Naive thymus-derived CD8-positive, alpha-beta T cell (primary cell): Measurements from ENCODE around the gene SPARCL1. TPM values are rescaled to one million over a fixed set of nuclear protein-coding genes. Genes with fewer than 3 reads are reported as not detected.
A peak's percentile ranks its signal among the peaks of the same experiment; 100 is the strongest.

Experiments used
- ATAC-seq, 2 donors: fragments of 150-1000 bp; cut with Tn5 transposase in 1 of 2; sonication (Bioruptor Pico), chemical (Tn5 transposase) in 1 of 2; 1 replicate in 1 of 2; 2 replicates in 1 of 2; pipeline ENCODE4 v1.10.0; 2021; ENCODE audit warnings: mild to moderate bottlenecking in 2 of 2, moderate library complexity in 2 of 2
- POLR2A ChIA-PET: fragments of 350-600 bp; sonication (Branson Sonifier 250); formaldehyde crosslinking; loops from one replicate; lab custom pipeline; 2021; ENCODE audit warnings: antibody characterized with exemption; lab: Charles Lee
- DNase-seq, 10 donors: peaks; one replicate each; pipeline versions ENCODE4 v3.0.0 to v3.0.0-alpha.2; 2020 to 2022
- H3K27ac Mint-ChIP-seq, 10 donors: one replicate each; pipeline ENCODE4 v1.8.0; 2020 to 2022; ENCODE audit warnings: mild to moderate bottlenecking in 10 of 10, mixed read lengths in 10 of 10, moderate library complexity in 4 of 10, inconsistent platforms in 1 of 10
- H3K27me3 Mint-ChIP-seq, 5 donors: one replicate each; pipeline ENCODE4 v1.8.0; 2021 to 2022; ENCODE audit warnings: mixed read lengths in 5 of 5
- H3K36me3 Mint-ChIP-seq, 3 donors: one replicate each; pipeline ENCODE4 v1.8.0; 2020 to 2022; ENCODE audit warnings: mixed read lengths in 3 of 3, mild to moderate bottlenecking in 2 of 3, inconsistent platforms in 1 of 3
- H3K4me1 Mint-ChIP-seq, 4 donors: one replicate each; pipeline ENCODE4 v1.8.0; 2021 to 2022; ENCODE audit warnings: mixed read lengths in 4 of 4
- H3K4me3 Mint-ChIP-seq, 10 donors: one replicate each; pipeline ENCODE4 v1.8.0; 2020 to 2022; ENCODE audit warnings: mild to moderate bottlenecking in 10 of 10, mixed read lengths in 10 of 10, moderate library complexity in 6 of 10, inconsistent platforms in 1 of 10
- H3K9me3 Mint-ChIP-seq, 9 donors: one replicate each; pipeline ENCODE4 v1.8.0; 2020 to 2022; ENCODE audit warnings: mixed read lengths in 9 of 9, mild to moderate bottlenecking in 3 of 9, inconsistent platforms in 1 of 9, moderate library complexity in 1 of 9
- polyA plus RNA-seq, 3 donors: library from polyadenylated mRNA; unstranded; fragments of 300-500 nt; fragmentation: Illumina TruSeq; gene quantifications; one replicate each; pipeline ENCODE4 v1.2.3, GENCODE V29; 2021
- total RNA-seq, 8 experiments: library from RNA in 2 of 8; stranded (reverse) in 2 of 8; gene quantifications; one replicate each; pipeline ENCODE4 v1.2.3 and lab custom pipeline; 2021 to 2026

Gene SPARCL1
- total and polyA plus RNA-seq, 5 experiments from 2014 or later, result not detected

GRCh38 chr4:87555773-87556619 lies 26.8 kb upstream of the SPARCL1 start:
- Mint-ChIP-seq H3K9me3 (no peaks in the 10 kb centered on the region), H3K4me3 (no peak overlapping the region), H3K27ac (peak overlapping the region in 1 of 10 donors; percentile 15), H3K4me1 (peaks cover 5 to 20% (median 16%) of the 10 kb centered on the region in 4 donors), H3K36me3 (no peaks in the 10 kb centered on the region), H3K27me3 (no peaks in the 10 kb centered on the region)
- no peak for DNase-seq
- POLR2A ChIA-PET, result no interaction called here
- ATAC-seq, result no peak

GRCh38 chr4:87553182-87553581 lies 24.0 kb upstream of the SPARCL1 start:
- Mint-ChIP-seq H3K4me3 (no peak overlapping the region), H3K36me3 (no peaks in the 10 kb centered on the region), H3K27me3 (peaks cover 0 to 1% (median 0%) of the 10 kb centered on the region in 5 donors), H3K27ac (no peak overlapping the region), H3K9me3 (no peaks in the 10 kb centered on the region), H3K4me1 (no peaks in the 10 kb centered on the region)
- no peak for DNase-seq
- ATAC-seq, result no peak
- POLR2A ChIA-PET, result no interaction called here

- H3K4me3 Mint-ChIP-seq, result no peak overlapping the region
- no peaks in the 10 kb centered on the region for H3K9me3 Mint-ChIP-seq
- no peak for ATAC-seq
- no peaks in the 10 kb centered on the region for H3K36me3 Mint-ChIP-seq
- POLR2A ChIA-PET, result no interaction called here
- no peak for DNase-seq
- no peak overlapping the region for H3K27ac Mint-ChIP-seq
- H3K4me1 Mint-ChIP-seq, result no peaks in the 10 kb centered on the region
- H3K27me3 Mint-ChIP-seq, result peaks cover 0 to 3% (median 0%) of the 10 kb centered on the region in 5 donors
Observed at GRCh38 chr4:87551361-87551760, 22.2 kb upstream of the SPARCL1 start.

- DNase-seq, result no peak
- no peak overlapping the region for H3K4me3 Mint-ChIP-seq
- no peaks in the 10 kb centered on the region for H3K36me3 Mint-ChIP-seq
- POLR2A ChIA-PET, result no interaction called here
- H3K9me3 Mint-ChIP-seq, result no peaks in the 10 kb centered on the region
- H3K4me1 Mint-ChIP-seq, result no peaks in the 10 kb centered on the region
- peaks cover 0 to 8% (median 3%) of the 10 kb centered on the region in 5 donors for H3K27me3 Mint-ChIP-seq
- ATAC-seq, result no peak
- no peak overlapping the region for H3K27ac Mint-ChIP-seq
Observed at GRCh38 chr4:87547016-87547708, 18.0 kb upstream of the SPARCL1 start.

- POLR2A ChIA-PET, result no interaction called here
- H3K27ac Mint-ChIP-seq, result no peak overlapping the region
- ATAC-seq, result no peak
- no peaks in the 10 kb centered on the region for H3K36me3 Mint-ChIP-seq
- no peak overlapping the region for H3K4me3 Mint-ChIP-seq
- H3K27me3 Mint-ChIP-seq, result peaks cover 0 to 8% (median 3%) of the 10 kb centered on the region in 5 donors
- H3K4me1 Mint-ChIP-seq, result no peaks in the 10 kb centered on the region
- no peak for DNase-seq
- H3K9me3 Mint-ChIP-seq, result no peaks in the 10 kb centered on the region
Observed at GRCh38 chr4:87545052-87545451, 15.9 kb upstream of the SPARCL1 start.

GRCh38 chr4:87543835-87544461 lies 14.8 kb upstream of the SPARCL1 start:
- H3K27ac Mint-ChIP-seq, result no peak overlapping the region
- H3K9me3 Mint-ChIP-seq, result no peaks in the 10 kb centered on the region
- peaks cover 0 to 8% (median 3%) of the 10 kb centered on the region in 5 donors for H3K27me3 Mint-ChIP-seq
- POLR2A ChIA-PET, result no interaction called here
- no peaks in the 10 kb centered on the region for H3K4me1 Mint-ChIP-seq
- no peak overlapping the region for H3K4me3 Mint-ChIP-seq
- H3K36me3 Mint-ChIP-seq, result no peaks in the 10 kb centered on the region
- ATAC-seq (no peak), DNase-seq (no peak)

GRCh38 chr4:87542734-87543312 lies 13.6 kb upstream of the SPARCL1 start:
- Mint-ChIP-seq H3K36me3 (no peaks in the 10 kb centered on the region), H3K27me3 (peaks cover 0 to 8% (median 3%) of the 10 kb centered on the region in 5 donors), H3K9me3 (no peaks in the 10 kb centered on the region), H3K4me1 (no peaks in the 10 kb centered on the region), H3K27ac (no peak overlapping the region), H3K4me3 (no peak overlapping the region)
- POLR2A ChIA-PET, result no interaction called here
- ATAC-seq, result no peak
- DNase-seq, result no peak

- no peak for ATAC-seq
- POLR2A ChIA-PET, result no interaction called here
Observed at GRCh38 chr4:87541956-87542709, 13.0 kb upstream of the SPARCL1 start.

GRCh38 chr4:87541521-87541920 lies 12.3 kb upstream of the SPARCL1 start:
- Mint-ChIP-seq H3K27ac (no peak overlapping the region), H3K36me3 (no peaks in the 10 kb centered on the region), H3K4me1 (no peaks in the 10 kb centered on the region), H3K27me3 (peaks cover 0 to 8% (median 0%) of the 10 kb centered on the region in 5 donors), H3K9me3 (peaks cover 0 to 3% (median 0%) of the 10 kb centered on the region in 9 donors), H3K4me3 (no peak overlapping the region)
- POLR2A ChIA-PET, result no interaction called here
- no peak for DNase-seq
- no peak for ATAC-seq

More at GRCh38 chr4:87541956-87542709, 13.0 kb upstream of the SPARCL1 start:
- no peaks in the 10 kb centered on the region for H3K36me3 Mint-ChIP-seq
- DNase-seq, result no peak
- peaks cover 0 to under 1% (median 0%) of the 10 kb centered on the region in 9 donors for H3K9me3 Mint-ChIP-seq
- no peak overlapping the region for H3K4me3 Mint-ChIP-seq
- no peak overlapping the region for H3K27ac Mint-ChIP-seq
- H3K4me1 Mint-ChIP-seq, result no peaks in the 10 kb centered on the region
- H3K27me3 Mint-ChIP-seq, result peaks cover 0 to 8% (median 2%) of the 10 kb centered on the region in 5 donors

GRCh38 chr4:87540146-87541058 lies 11.2 kb upstream of the SPARCL1 start:
- DNase-seq (no peak), ATAC-seq (no peak)
- peaks cover 0 to 3% (median 0%) of the 10 kb centered on the region in 9 donors for H3K9me3 Mint-ChIP-seq
- no peaks in the 10 kb centered on the region for H3K4me1 Mint-ChIP-seq
- no peak overlapping the region for H3K4me3 Mint-ChIP-seq
- no peak overlapping the region for H3K27ac Mint-ChIP-seq
- POLR2A ChIA-PET, result no interaction called here
- no peaks in the 10 kb centered on the region for H3K36me3 Mint-ChIP-seq
- peaks cover 0 to 7% (median 0%) of the 10 kb centered on the region in 5 donors for H3K27me3 Mint-ChIP-seq

GRCh38 chr4:87532907-87533306 lies 3.7 kb upstream of the SPARCL1 start:
- DNase-seq (no peak), ATAC-seq (no peak)
- POLR2A ChIA-PET, result no interaction called here
- Mint-ChIP-seq H3K4me3 (no peak overlapping the region), H3K27ac (no peak overlapping the region), H3K4me1 (no peaks in the 10 kb centered on the region), H3K27me3 (no peaks in the 10 kb centered on the region), H3K9me3 (peaks cover 0 to 3% (median 0%) of the 10 kb centered on the region in 9 donors), H3K36me3 (no peaks in the 10 kb centered on the region)
